H7 (cell line): ENCODE results near the gene FOXN4. TPM values are rescaled to one million over a fixed set of nuclear protein-coding genes. Genes with fewer than 3 reads are reported as not detected.

Source experiments
- DNase-seq: peaks from one replicate; pipeline ENCODE4 v3.0.0; 2012
- H3K27me3 ChIP-seq: 2 replicates; pipeline ENCODE4 v1.6.0; 2011; ENCODE audit warnings: mild to moderate bottlenecking, low read length; ENCODE audit not compliant: control insufficient read depth, insufficient read depth
- H3K36me3 ChIP-seq: replicated peaks from 2 replicates; pipeline ENCODE4 v1.5.1; 2011; ENCODE audit warnings: low read length; ENCODE audit not compliant: control insufficient read depth, insufficient read depth
- H3K4me3 ChIP-seq: 2 replicates; pipeline ENCODE4 v1.5.1; 2011; ENCODE audit warnings: low read depth, mild to moderate bottlenecking, control low read depth, low read length, moderate library complexity; ENCODE audit not compliant: insufficient read depth
- total RNA-seq: library from RNA; depleted of rRNA; stranded (reverse); fragments of >200 nt; shearing (Covaris generic); gene quantifications from 2 replicates; pipeline ENCODE4 v1.2.3, GENCODE V29; 2014; rRNA removed

FOXN4 gene
- total RNA-seq, 1 experiment from 2014 or later = 0.07 TPM

DNA sequence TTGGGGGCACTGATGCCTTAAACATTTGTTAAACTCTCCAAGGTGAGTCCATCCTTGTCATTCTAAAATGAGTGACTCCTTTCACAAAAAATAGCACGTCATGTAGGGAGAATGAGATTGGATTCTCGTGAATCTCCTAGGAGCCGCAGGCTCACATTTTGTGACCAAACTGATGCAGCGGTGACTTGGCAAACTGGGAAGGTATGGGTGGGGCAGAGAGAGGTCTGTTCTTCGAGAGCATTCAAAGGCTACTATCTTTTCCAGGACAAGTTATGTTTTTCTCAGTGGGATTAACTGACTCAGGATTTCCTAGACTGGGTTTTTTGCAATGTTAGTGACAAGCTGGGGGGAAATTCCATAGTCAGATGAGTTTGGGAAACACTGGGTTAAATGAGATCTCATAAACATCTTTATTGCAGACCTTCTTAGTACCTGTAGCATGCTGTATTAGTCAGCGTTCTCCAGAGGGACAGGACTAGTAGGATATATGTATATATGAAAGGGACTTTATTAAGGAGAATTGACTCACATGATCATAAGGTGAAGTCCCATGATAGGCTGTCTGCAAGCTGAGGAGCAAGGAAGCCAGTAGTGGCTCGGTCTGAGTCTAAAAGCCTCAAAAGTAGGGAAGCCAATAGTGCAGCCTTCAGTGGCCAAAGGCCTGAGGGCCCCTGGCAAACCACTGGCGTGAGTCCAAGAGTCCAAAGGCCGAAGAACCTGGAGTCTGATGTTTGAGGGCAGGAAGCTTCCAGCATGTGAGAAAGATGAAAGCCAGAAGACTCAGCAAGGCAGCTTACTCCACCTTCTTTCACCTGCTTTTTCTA is 61.0 kb downstream of the FOXN4 start:
- Histone ChIP-seq H3K27me3 (no peaks in the 10 kb centered on the region), H3K36me3 (no peaks in the 10 kb centered on the region), H3K4me3 (no peak overlapping the region)
- no peak for DNase-seq

DNA sequence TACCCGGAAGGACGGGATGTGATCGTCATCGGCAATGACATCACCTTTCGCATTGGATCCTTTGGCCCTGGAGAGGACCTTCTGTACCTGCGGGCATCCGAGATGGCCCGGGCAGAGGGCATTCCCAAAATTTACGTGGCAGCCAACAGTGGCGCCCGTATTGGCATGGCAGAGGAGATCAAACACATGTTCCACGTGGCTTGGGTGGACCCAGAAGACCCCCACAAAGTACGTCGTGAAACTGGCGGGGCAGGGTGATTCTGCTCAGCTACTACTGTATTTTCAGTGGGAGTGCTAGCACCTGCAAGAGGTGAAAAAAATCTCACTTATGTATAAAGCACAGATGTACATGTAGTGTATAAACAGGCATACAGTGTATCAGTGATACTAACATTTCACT is 62.9 kb downstream of the FOXN4 start:
- H3K36me3 ChIP-seq = peaks cover 2% of the 10 kb centered on the region

DNA sequence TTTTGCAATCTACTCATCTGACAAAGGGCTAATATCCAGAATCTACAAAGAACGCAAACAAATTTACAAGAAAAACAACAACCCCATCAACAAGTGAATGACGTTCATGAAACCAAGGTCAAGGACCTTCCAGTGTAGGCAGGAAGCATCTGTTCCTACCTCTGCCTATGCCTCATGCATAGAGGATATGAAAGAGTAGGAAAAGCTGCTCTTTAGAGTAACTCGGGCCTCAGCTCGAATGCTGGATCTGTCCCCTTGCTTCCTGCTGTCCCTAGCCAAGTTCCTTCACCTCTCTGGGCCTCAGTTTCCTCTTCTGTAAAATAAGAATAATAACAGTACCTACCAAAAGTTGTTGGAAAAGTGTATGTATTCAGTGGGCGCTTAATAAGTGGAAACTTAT is 65.0 kb downstream of the FOXN4 start:
- Histone ChIP-seq H3K4me3 (no peak overlapping the region), H3K27me3 (no peaks in the 10 kb centered on the region), H3K36me3 (peaks cover 2% of the 10 kb centered on the region)
- no peak for DNase-seq

More for the DNA sequence above, 62.9 kb downstream of the FOXN4 start:
- H3K27me3 ChIP-seq = no peaks in the 10 kb centered on the region
- H3K4me3 ChIP-seq = no peak overlapping the region
- no peak for DNase-seq

DNA sequence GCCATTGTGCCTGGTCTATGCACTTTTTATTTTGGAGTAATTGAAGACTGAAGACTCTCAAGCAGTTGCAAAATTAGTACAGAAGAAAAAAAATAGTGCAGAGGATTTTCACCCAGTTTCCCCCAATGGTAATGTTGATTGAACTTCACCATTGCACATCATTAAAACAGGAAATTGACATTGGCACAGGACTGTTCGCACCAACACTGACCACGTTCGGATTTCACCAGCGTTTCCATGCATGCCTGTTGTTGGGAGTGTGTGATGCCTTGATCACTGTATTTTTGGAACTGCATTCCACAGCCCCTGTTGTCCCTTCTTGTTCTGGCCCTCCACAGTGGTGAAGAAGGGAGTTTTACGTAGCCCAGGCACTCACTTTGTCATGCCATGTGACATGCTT is 67.1 kb downstream of the FOXN4 start:
- no peak for DNase-seq
- peaks cover 2% of the 10 kb centered on the region for H3K36me3 ChIP-seq

DNA sequence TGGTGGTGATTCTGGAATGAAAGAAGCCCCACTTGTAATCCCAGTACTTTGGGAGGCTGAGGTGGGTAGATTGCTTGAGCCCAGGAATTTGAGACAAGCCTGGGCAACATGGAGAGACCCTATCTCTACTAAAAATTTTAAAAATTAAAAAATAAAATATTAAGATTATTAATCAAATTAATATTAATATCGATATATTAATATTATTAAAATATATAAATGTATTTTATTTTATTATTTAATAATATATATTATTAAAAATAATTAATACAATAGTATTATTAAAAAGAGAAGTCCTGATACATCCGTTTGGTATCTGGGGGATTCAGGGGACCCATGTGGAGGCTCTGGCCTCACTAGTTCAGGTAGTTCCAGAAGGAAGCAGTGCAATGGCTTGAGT is 68.7 kb downstream of the FOXN4 start:
- H3K36me3 ChIP-seq = peaks cover 2% of the 10 kb centered on the region
- no peak for DNase-seq
- H3K4me3 ChIP-seq = no peak overlapping the region
- no peaks in the 10 kb centered on the region for H3K27me3 ChIP-seq

More for the DNA sequence above, 67.1 kb downstream of the FOXN4 start:
- no peaks in the 10 kb centered on the region for H3K27me3 ChIP-seq
- no peak overlapping the region for H3K4me3 ChIP-seq

DNA sequence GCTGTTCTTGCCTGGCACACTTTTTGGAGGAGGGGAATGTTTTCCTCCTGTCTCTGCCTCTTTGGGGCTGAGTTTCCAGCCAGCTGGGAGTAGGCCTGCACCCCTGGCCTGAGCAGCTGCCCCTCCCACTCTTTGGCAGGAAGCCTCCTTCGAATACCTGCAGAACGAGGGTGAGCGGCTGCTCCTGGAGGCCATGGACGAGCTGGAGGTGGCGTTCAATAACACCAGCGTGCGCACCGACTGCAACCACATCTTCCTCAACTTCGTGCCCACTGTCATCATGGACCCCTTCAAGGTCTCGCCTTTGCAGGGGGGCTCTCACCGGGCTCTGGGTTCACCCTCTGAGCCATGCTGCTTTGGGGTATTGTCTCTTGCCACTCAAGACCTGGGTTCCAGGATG is 69.4 kb downstream of the FOXN4 start:
- Histone ChIP-seq H3K4me3 (no peak overlapping the region), H3K36me3 (peaks cover 2% of the 10 kb centered on the region), H3K27me3 (no peaks in the 10 kb centered on the region)
- no peak for DNase-seq

DNA sequence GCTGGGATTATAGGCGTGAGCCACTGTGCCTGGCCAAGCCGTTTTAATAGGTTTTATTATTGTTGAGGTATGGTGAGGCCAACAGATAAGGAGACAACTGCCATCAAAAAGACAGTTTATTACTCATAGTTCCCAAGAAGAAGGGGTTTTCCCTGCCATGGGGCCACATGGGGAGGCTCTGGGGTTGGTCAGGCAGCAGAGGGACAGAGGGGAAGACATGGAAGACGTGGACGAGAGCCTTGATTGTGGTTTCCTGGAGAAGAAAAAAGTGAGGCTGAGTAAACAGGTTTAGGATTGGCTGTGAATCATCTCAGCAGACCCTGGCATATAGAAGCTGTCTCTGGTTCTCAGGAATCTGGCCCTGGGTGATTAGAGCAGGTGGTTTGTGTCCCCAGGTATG is 69.9 kb downstream of the FOXN4 start:
- peaks cover 2% of the 10 kb centered on the region for H3K36me3 ChIP-seq
- no peak for DNase-seq
- no peak overlapping the region for H3K4me3 ChIP-seq
- H3K27me3 ChIP-seq = no peaks in the 10 kb centered on the region

DNA sequence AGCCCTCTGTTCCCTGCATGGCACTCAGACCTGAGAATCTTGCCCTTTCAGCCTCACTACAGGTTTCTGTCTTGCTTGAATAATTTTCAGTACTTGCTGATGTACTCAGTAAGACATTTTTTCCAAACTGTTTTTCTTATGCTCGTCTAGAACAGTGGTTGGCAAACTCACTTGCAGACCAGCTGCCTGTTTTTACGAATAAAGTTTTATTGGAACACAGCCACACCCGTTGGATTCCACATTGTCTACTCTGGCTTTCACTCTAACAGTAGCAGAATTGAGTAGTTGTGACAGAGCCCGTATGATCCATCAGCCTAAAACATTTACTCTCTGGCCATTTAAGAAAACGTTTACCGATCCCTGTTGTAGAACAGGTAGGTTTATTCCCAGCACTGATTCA is 72.8 kb downstream of the FOXN4 start:
- Histone ChIP-seq H3K4me3 (no peak overlapping the region), H3K36me3 (no peaks in the 10 kb centered on the region; the same call in 1 of the 2 replicates), H3K27me3 (no peaks in the 10 kb centered on the region)
- DNase-seq = no peak

DNA sequence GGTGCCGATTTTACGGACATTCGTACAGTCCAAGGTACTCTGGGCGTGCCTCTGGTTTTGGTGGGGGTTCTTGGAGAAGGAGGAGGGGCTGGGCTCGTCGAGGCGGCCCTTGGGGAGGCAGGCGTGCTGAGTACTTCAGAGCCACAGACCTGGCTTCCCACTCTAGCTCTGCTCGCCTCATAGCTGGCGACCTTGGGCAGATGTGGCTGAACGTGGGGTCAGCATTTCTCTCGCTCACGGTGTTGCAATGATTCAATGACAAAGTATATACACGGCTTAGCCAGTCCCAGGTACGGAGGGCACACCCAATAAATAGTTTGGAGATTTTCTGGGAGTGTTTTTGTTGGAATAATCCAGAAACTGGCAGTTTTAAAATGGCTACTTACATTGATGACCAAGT is 75.1 kb downstream of the FOXN4 start:
- DNase-seq = no peak
- H3K4me3 ChIP-seq = no peak overlapping the region
- H3K36me3 ChIP-seq = no peaks in the 10 kb centered on the region; the same call in 1 of the 2 replicates
- H3K27me3 ChIP-seq = no peaks in the 10 kb centered on the region

DNA sequence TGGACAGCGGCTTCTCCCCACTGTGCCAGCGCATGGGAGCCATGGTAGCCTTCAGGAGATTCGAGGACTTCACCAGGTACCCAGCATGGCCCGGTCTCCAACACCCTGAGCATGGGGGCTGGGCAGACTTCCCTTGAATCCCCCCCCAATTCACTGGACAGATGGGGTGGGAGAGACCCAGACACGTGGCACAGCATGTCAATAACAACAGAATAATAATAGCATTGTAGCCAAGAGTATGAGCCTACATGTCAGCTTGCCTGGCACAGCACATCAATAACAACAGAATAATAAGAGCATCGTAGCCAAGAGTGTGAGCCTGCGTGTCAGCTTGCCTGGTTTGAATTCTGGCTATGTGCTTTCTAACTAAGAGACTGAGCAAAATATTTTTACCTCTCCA is 76.4 kb downstream of the FOXN4 start:
- no peaks in the 10 kb centered on the region; the same call in 1 of the 2 replicates for H3K36me3 ChIP-seq
- DNase-seq = no peak
- H3K27me3 ChIP-seq = no peaks in the 10 kb centered on the region
- no peak overlapping the region for H3K4me3 ChIP-seq

DNA sequence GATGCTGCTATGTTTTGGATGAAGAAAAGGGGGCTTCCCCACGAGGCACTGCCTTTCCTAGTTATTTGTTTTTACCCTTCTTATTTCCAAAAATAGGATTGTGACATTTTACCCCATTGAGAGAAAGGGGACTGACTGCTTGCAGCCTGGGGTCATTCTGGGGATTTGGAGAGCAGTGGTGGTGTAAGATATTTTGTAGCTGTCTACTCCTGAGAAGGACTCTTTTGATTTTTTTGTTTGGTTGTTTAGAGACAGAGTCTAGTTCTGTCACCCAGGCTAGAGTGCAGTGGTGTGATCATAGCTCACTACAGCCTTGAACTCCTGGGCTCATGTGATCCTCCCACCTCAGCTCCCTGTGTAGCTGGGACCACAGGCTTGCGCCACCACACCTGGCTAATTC is 78.9 kb downstream of the FOXN4 start:
- no peaks in the 10 kb centered on the region for H3K36me3 ChIP-seq
- DNase-seq = no peak
- H3K27me3 ChIP-seq = no peaks in the 10 kb centered on the region

DNA sequence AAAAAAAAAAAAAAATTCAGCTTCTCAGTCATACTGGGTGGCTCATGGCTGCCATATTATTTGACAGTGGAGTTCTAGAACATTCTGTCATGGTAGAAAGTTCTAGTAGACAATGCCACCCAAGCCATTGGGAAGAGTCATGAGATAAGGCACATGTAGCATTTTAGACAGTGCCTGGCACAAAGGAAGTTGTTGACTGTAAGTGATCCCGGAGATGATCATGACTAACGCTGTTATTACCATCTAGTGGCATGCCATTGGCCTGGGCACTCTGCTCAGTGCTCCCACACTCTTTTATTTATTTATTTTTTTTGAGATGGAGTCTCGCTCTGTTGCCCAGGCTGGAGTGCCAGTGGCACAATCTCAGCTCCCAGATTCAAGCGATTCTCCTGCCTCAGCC is 80.4 kb downstream of the FOXN4 start:
- no peaks in the 10 kb centered on the region for H3K27me3 ChIP-seq
- no peak for DNase-seq
- H3K4me3 ChIP-seq = no peak overlapping the region
- no peaks in the 10 kb centered on the region; the same call in 1 of the 2 replicates for H3K36me3 ChIP-seq

More for the DNA sequence above, 78.9 kb downstream of the FOXN4 start:
- no peak overlapping the region for H3K4me3 ChIP-seq

Other genes with a start within 250 kb of the FOXN4 start
- gene ALKBH2, start 215.8 kb downstream of the FOXN4 start, total RNA-seq = 29.6 and 40.1 TPM in 2 replicates
- gene UNG, start 211.7 kb downstream of the FOXN4 start, total RNA-seq = 116 and 127 TPM in 2 replicates
- gene ACACB, start 192.7 kb downstream of the FOXN4 start, total RNA-seq = 3.8 and 13.4 TPM in 2 replicates
- gene MYO1H, start 38.6 kb upstream of the FOXN4 start, total RNA-seq = 0.04 TPM in 1 of 2 replicates, not detected in the other
- 25.8 and 28.9 TPM in 2 replicates for gene KCTD10, start 168.0 kb upstream of the FOXN4 start, total RNA-seq
- gene UBE3B, start 168.3 kb upstream of the FOXN4 start, total RNA-seq = 17.0 and 30.8 TPM in 2 replicates